Activated T-helper 1 cell treated with anti-CD3 and anti-CD28 coated beads, Interleukin-12 subunit alpha, Interleukin-12 subunit beta, Interleukin-2, Interleukin-4 antibody, amounts not matched to agents 30 ng/mL and 10 ng/mL and 1 ng/mL, durations not matched to agents 14 hours and 24 hours and 36 hours (primary cell): ENCODE results near the gene ADGRA3. TPM values are rescaled to one million over a fixed set of nuclear protein-coding genes. Genes with fewer than 3 reads are reported as not detected.

Experiments used
- DNase-seq: peaks from one replicate; pipeline ENCODE4 v3.0.0; 2021; ENCODE audit warnings: low spot score
- H3K27ac Mint-ChIP-seq: one replicate; pipeline ENCODE4 v1.8.0; 2021; ENCODE audit warnings: mild to moderate bottlenecking, mixed read lengths
- H3K27me3 Mint-ChIP-seq: one replicate; pipeline ENCODE4 v1.8.0; 2022; ENCODE audit warnings: mild to moderate bottlenecking, moderate library complexity, mixed read lengths; ENCODE audit not compliant: insufficient read depth
- H3K36me3 Mint-ChIP-seq: one replicate; pipeline ENCODE4 v1.8.0; 2021; ENCODE audit warnings: low read depth, mixed read lengths
- H3K4me1 Mint-ChIP-seq: one replicate; pipeline ENCODE4 v1.8.0; 2021; ENCODE audit warnings: low read depth, mixed read lengths
- H3K4me3 Mint-ChIP-seq: one replicate; pipeline ENCODE4 v1.8.0; 2021; ENCODE audit warnings: mild to moderate bottlenecking, moderate library complexity, mixed read lengths
- H3K9me3 Mint-ChIP-seq: one replicate; pipeline ENCODE4 v1.8.0; 2021; ENCODE audit warnings: mixed read lengths
- intact Hi-C: fragments of 100-400 bp; cut with micrococcal nuclease; formaldehyde crosslinking; loops from one replicate; pipeline ENCODE4 v1.15.1; 2024
- total RNA-seq: library from RNA; stranded (reverse); gene quantifications from 2 replicates; pipeline ENCODE4 v1.2.3, GENCODE V29; 2022

Gene ADGRA3
- total RNA-seq, 1 donor from 2014 or later, result 19.2 TPM

GRCh38 chr4:22356987-22357596 is 158.8 kb downstream of the ADGRA3 start:
- Mint-ChIP-seq H3K27me3 (peaks cover 3% of the 10 kb centered on the region), H3K4me1 (no peaks in the 10 kb centered on the region), H3K9me3 (no peaks in the 10 kb centered on the region), H3K4me3 (no peak overlapping the region), H3K36me3 (no peaks in the 10 kb centered on the region), H3K27ac (no peak overlapping the region)
- DNase-seq, result no peak
- intact Hi-C loops, result loop anchor here (1.0 kb wide), 1 partner anchor 568 kb away; no protein-coding TSS in a partner anchor

GRCh38 chr4:22348410-22348809 is 167.5 kb downstream of the ADGRA3 start:
- peaks cover 4% of the 10 kb centered on the region for H3K27me3 Mint-ChIP-seq
- H3K36me3 Mint-ChIP-seq, result no peaks in the 10 kb centered on the region
- intact Hi-C loops, result no loop called here
- no peak for DNase-seq
- H3K9me3 Mint-ChIP-seq, result no peaks in the 10 kb centered on the region
- no peak overlapping the region for H3K4me3 Mint-ChIP-seq
- H3K4me1 Mint-ChIP-seq, result no peaks in the 10 kb centered on the region
- no peak overlapping the region for H3K27ac Mint-ChIP-seq

- Mint-ChIP-seq H3K27me3 (peaks cover 4% of the 10 kb centered on the region), H3K27ac (no peak overlapping the region), H3K9me3 (no peaks in the 10 kb centered on the region), H3K4me3 (no peak overlapping the region), H3K4me1 (no peaks in the 10 kb centered on the region), H3K36me3 (no peaks in the 10 kb centered on the region)
- no peak for DNase-seq
- intact Hi-C loops, result no loop called here
Observed at GRCh38 chr4:22345678-22346077, 170.2 kb downstream of the ADGRA3 start.

- peaks cover 2% of the 10 kb centered on the region for H3K9me3 Mint-ChIP-seq
- H3K4me1 Mint-ChIP-seq, result no peaks in the 10 kb centered on the region
- H3K27me3 Mint-ChIP-seq, result peaks cover 4% of the 10 kb centered on the region
- H3K36me3 Mint-ChIP-seq, result no peaks in the 10 kb centered on the region
- intact Hi-C loops, result no loop called here
- H3K27ac Mint-ChIP-seq, result no peak overlapping the region
- no peak overlapping the region for H3K4me3 Mint-ChIP-seq
- DNase-seq, result no peak
Observed at GRCh38 chr4:22345055-22345454, 170.8 kb downstream of the ADGRA3 start.

GRCh38 chr4:22343606-22344005 is 172.3 kb downstream of the ADGRA3 start:
- Mint-ChIP-seq H3K27ac (no peak overlapping the region), H3K27me3 (peaks cover 4% of the 10 kb centered on the region), H3K4me1 (no peaks in the 10 kb centered on the region), H3K36me3 (no peaks in the 10 kb centered on the region), H3K9me3 (peaks cover 5% of the 10 kb centered on the region), H3K4me3 (no peak overlapping the region)
- DNase-seq, result no peak
- intact Hi-C loops, result no loop called here

GRCh38 chr4:22339491-22339890 is 176.4 kb downstream of the ADGRA3 start:
- H3K9me3 Mint-ChIP-seq, result peaks cover 5% of the 10 kb centered on the region
- no peak overlapping the region for H3K27ac Mint-ChIP-seq
- H3K4me3 Mint-ChIP-seq, result no peak overlapping the region
- no peaks in the 10 kb centered on the region for H3K4me1 Mint-ChIP-seq
- intact Hi-C loops, result no loop called here
- no peak for DNase-seq
- H3K27me3 Mint-ChIP-seq, result no peaks in the 10 kb centered on the region
- H3K36me3 Mint-ChIP-seq, result no peaks in the 10 kb centered on the region

GRCh38 chr4:22338796-22339195 is 177.1 kb downstream of the ADGRA3 start:
- Mint-ChIP-seq H3K9me3 (peaks cover 5% of the 10 kb centered on the region), H3K36me3 (no peaks in the 10 kb centered on the region), H3K27ac (no peak overlapping the region), H3K4me1 (no peaks in the 10 kb centered on the region), H3K4me3 (no peak overlapping the region), H3K27me3 (no peaks in the 10 kb centered on the region)
- DNase-seq, result no peak
- intact Hi-C loops, result no loop called here

Other genes with a start within 250 kb of the ADGRA3 start
- gene GBA3, start 176.9 kb upstream of the ADGRA3 start, total RNA-seq, result not detected in 2 replicates